ENCODE results near the gene PRDM16. TPM values are rescaled to one million over a fixed set of nuclear protein-coding genes. Genes with fewer than 3 reads are reported as not detected.

The PRDM16 gene
- total and polyA plus RNA-seq, 2 of the 13 experiments (the other 11 are each of a cell fraction or from before 2014, with no cell fraction given) = 0.15 to 0.81 TPM

GRCh38 chr1:3456964-3457909 is 388.2 kb downstream of the PRDM16 start (continued):
- TF ChIP-seq NR2F1 (CRISPR knock-in tag; IDR thresholded peaks at IDR 0.05) (peak in 1 of 2 experiments; percentile 50; a peak in 1 of 4 replicates), BCL3 (CRISPR knock-in tag; IDR thresholded peaks at IDR 0.05) (peak; percentile 12; the same call in 1 of the 2 replicates), ZNF605 (CRISPR knock-in tag; IDR thresholded peaks at IDR 0.05) (no peak), PAWR (CRISPR knock-in tag; IDR thresholded peaks at IDR 0.05; ENCODE audit: borderline replicate concordance) (no peak), SMARCC2 (IDR thresholded peaks at IDR 0.05) (no peak), POLR2AphosphoS5 (IDR thresholded peaks at IDR 0.05; ENCODE audit: low read depth, low read length) (0 out of 2 replicates have a peak, but pooled peaks have one; percentile 27), ZNF720 (CRISPR knock-in tag; IDR thresholded peaks at IDR 0.05) (no peak), ETV5 (CRISPR knock-in tag; IDR thresholded peaks at IDR 0.05; ENCODE audit: borderline replicate concordance) (no peak; the same call in 1 of the 2 replicates), RFX3 (CRISPR knock-in tag; IDR thresholded peaks at IDR 0.05) (no peak), CAMTA2 (CRISPR knock-in tag; IDR thresholded peaks at IDR 0.05; ENCODE audit: borderline replicate concordance) (0 out of 2 replicates have a peak, but pooled peaks have one; percentile 70), ZNF7 (CRISPR knock-in tag; IDR thresholded peaks at IDR 0.05) (no peak), KLF6 (CRISPR knock-in tag; IDR thresholded peaks at IDR 0.05) (no peak), HOMEZ (CRISPR knock-in tag; IDR thresholded peaks at IDR 0.05; ENCODE audit: low read depth) (peak; percentile 60; the same call in 1 of the 2 replicates), CCAR2 (optimal IDR thresholded peaks at IDR 0.05; ENCODE audit: low read depth, low read length) (peak; percentile 43), ZNF281 (CRISPR knock-in tag; IDR thresholded peaks at IDR 0.05; ENCODE audit: borderline replicate concordance) (peak; percentile 70; the same call in 1 of the 2 replicates), CHD2 (IDR thresholded peaks at IDR 0.05; ENCODE audit: low read depth, low read length) (no peak), SMYD3 (CRISPR knock-in tag; IDR thresholded peaks at IDR 0.05) (no peak)
- TF ChIP-seq, protein P1, sequence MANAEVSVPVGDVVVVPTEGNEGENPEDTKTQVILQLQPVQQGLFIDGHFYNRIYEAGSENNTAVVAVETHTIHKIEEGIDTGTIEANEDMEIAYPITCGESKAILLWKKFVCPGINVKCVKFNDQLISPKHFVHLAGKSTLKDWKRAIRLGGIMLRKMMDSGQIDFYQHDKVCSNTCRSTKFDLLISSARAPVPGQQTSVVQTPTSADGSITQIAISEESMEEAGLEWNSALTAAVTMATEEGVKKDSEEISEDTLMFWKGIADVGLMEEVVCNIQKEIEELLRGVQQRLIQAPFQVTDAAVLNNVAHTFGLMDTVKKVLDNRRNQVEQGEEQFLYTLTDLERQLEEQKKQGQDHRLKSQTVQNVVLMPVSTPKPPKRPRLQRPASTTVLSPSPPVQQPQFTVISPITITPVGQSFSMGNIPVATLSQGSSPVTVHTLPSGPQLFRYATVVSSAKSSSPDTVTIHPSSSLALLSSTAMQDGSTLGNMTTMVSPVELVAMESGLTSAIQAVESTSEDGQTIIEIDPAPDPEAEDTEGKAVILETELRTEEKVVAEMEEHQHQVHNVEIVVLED (CRISPR knock-in tag; IDR thresholded peaks at IDR 0.05; ENCODE audit: borderline replicate concordance) = peak; percentile 56; the same call in 1 of the 2 replicates
- TF ChIP-seq, protein P2, sequence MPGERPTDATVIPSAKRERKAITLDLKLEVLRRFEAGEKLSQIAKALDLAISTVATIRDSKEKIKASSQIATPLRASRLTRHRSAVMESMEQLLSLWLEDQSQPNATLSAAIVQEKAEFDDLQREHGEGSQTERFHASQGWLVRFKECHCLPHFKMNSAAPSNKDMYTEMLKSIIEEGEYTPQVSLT (CRISPR knock-in tag; IDR thresholded peaks at IDR 0.05; ENCODE audit: borderline replicate concordance, low read depth) = no peak
